Adrenal gland (tissue), 5 donors: ENCODE data around the gene PLIN3.
A peak's percentile ranks its signal among the peaks of the same experiment; 100 is the strongest.

Source experiments
- POLR2A ChIP-seq, 2 donors: fragments of 450-650 bp; IDR thresholded peaks; one replicate each; pipeline ENCODE4 v1.6.1; 2017; ENCODE audit warnings: antibody characterized with exemption in 2 of 2, mild to moderate bottlenecking in 2 of 2, moderate library complexity in 1 of 2
- TF ChIP-seq, protein P1 (sequence below), 6 experiments: fragments of 450-650 bp in 4 of 6; fragments of 200-600 bp in 2 of 6; sonication (generic) in 1 of 6; IDR thresholded peaks; 1 replicate in 5 of 6; 2 replicates in 1 of 6; pipeline versions ENCODE4 v1.5.1 to v1.8.0; 2016 to 2021; ENCODE audit warnings: antibody characterized with exemption in 6 of 6, mild to moderate bottlenecking in 2 of 6, moderate library complexity in 1 of 6
- donor health status: DM: no; HTN: no; CAD: no.

DNA sequence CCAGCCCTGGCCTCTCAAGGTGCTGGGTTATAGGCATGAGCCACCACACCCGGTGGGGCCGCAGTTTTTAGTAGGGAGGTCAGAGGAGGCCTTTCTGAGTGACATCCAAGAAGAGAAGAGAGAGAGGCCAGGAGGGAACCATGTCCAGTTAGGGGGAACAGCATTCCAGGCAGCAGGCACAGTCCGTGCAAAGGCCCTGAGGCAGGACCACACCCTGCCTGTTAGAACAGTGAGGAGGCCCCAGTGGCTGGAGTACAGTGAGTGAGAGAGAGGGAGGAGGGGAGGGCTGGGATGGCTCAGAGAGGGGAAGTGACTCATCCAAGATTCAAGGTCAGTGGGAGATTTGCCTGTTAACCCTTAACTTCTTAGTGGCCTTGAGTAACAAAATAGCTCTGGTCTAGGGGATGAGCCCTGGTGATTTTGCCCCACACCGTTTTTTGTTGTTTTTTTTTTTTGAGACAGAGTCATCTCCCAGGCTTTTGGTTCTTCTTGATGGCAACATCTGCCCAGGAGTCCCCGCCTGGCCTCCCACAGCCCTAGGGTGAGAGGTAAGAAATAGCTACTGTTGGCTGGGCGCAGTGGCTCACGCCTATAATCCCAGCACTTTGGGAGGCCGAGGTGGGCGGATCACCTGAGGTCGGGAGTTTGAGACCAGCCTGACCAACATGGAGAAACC is 2.7 kb upstream of the PLIN3 start:
- TF ChIP-seq, protein P1, sequence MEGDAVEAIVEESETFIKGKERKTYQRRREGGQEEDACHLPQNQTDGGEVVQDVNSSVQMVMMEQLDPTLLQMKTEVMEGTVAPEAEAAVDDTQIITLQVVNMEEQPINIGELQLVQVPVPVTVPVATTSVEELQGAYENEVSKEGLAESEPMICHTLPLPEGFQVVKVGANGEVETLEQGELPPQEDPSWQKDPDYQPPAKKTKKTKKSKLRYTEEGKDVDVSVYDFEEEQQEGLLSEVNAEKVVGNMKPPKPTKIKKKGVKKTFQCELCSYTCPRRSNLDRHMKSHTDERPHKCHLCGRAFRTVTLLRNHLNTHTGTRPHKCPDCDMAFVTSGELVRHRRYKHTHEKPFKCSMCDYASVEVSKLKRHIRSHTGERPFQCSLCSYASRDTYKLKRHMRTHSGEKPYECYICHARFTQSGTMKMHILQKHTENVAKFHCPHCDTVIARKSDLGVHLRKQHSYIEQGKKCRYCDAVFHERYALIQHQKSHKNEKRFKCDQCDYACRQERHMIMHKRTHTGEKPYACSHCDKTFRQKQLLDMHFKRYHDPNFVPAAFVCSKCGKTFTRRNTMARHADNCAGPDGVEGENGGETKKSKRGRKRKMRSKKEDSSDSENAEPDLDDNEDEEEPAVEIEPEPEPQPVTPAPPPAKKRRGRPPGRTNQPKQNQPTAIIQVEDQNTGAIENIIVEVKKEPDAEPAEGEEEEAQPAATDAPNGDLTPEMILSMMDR (IDR thresholded peaks at IDR 0.05) = no peak
- TF ChIP-seq POLR2A (IDR thresholded peaks at IDR 0.05) = peak in 1 of 2 donors; percentile 22
